Trophoblast cell (in vitro differentiated cells and primary cell): ENCODE results near the gene JAZF1.

ENCODE experiments used
- DNase-seq, 2 donors: peaks; one replicate each; pipeline ENCODE4 v3.0.0-alpha.2; 2016
- H2AFZ ChIP-seq: 2 replicates; pipeline ENCODE4 v1.6.1; 2013; ENCODE audit warnings: low read length, moderate library complexity, mild to moderate bottlenecking; ENCODE audit not compliant: insufficient read depth, poor library complexity
- H2AK5ac ChIP-seq: 2 replicates; pipeline ENCODE4 v1.6.1; 2013; ENCODE audit warnings: mild to moderate bottlenecking, low read length
- H2BK120ac ChIP-seq: 2 replicates; pipeline ENCODE4 v1.6.1; 2013; ENCODE audit warnings: low read length, mild to moderate bottlenecking, moderate library complexity; ENCODE audit not compliant: insufficient read depth, poor library complexity
- H2BK12ac ChIP-seq: 2 replicates; pipeline ENCODE4 v1.6.1; 2013; ENCODE audit warnings: mild to moderate bottlenecking, low read length, moderate library complexity
- H2BK5ac ChIP-seq: 2 replicates; pipeline ENCODE4 v1.6.1; 2013; ENCODE audit warnings: low read length, low read depth, moderate library complexity, mild to moderate bottlenecking; ENCODE audit not compliant: poor library complexity
- H3K14ac ChIP-seq: 2 replicates; pipeline ENCODE4 v1.6.1; 2013; ENCODE audit warnings: mild to moderate bottlenecking, low read length
- H3K18ac ChIP-seq: 2 replicates; pipeline ENCODE4 v1.6.1; 2013; ENCODE audit warnings: mild to moderate bottlenecking, low read length
- H3K23ac ChIP-seq: 2 replicates; pipeline ENCODE4 v1.6.1; 2013; ENCODE audit warnings: low read length
- H3K27ac ChIP-seq: 2 replicates; pipeline ENCODE4 v1.5.1; 2013; ENCODE audit warnings: low read depth, mild to moderate bottlenecking, inconsistent platforms, low read length, moderate library complexity
- H3K27me3 ChIP-seq: 2 replicates; pipeline ENCODE4 v1.6.1; 2013; ENCODE audit warnings: inconsistent platforms, mild to moderate bottlenecking, low read length, moderate library complexity; ENCODE audit not compliant: insufficient read depth
- H3K36me3 ChIP-seq, 2 experiments: 1 replicate in 1 of 2; 2 replicates in 1 of 2; pipeline ENCODE4 v1.6.1; 2013; ENCODE audit warnings: low read length in 2 of 2, mild to moderate bottlenecking in 2 of 2, moderate library complexity in 1 of 2; ENCODE audit not compliant: insufficient read depth in 2 of 2, control insufficient read depth in 1 of 2
- H3K4ac ChIP-seq: 2 replicates; pipeline ENCODE4 v1.6.1; 2013; ENCODE audit warnings: low read depth, mild to moderate bottlenecking, low read length, moderate library complexity
- H3K4me1 ChIP-seq, 2 experiments: 1 replicate in 1 of 2; 2 replicates in 1 of 2; pipeline ENCODE4 v1.6.1; 2013; ENCODE audit warnings: low read length in 2 of 2, mild to moderate bottlenecking in 2 of 2, moderate library complexity in 1 of 2; ENCODE audit not compliant: insufficient read depth in 2 of 2, control insufficient read depth in 1 of 2
- H3K4me2 ChIP-seq: 2 replicates; pipeline ENCODE4 v1.6.1; 2013; ENCODE audit warnings: inconsistent platforms, mild to moderate bottlenecking, low read length, moderate library complexity
- H3K4me3 ChIP-seq: 2 replicates; pipeline ENCODE4 v1.5.1; 2013; ENCODE audit warnings: mild to moderate bottlenecking, low read depth, low read length, inconsistent platforms
- H3K79me1 ChIP-seq: one replicate; pipeline ENCODE4 v1.6.1; 2013; ENCODE audit warnings: low read length
- H3K79me2 ChIP-seq: 2 replicates; pipeline ENCODE4 v1.6.1; 2013; ENCODE audit warnings: low read length, mild to moderate bottlenecking; ENCODE audit not compliant: control insufficient read depth, insufficient read depth, poor library complexity
- H3K9ac ChIP-seq: 2 replicates; pipeline ENCODE4 v1.6.1; 2013; ENCODE audit warnings: mild to moderate bottlenecking, low read length
- H3K9me3 ChIP-seq: 2 replicates; pipeline ENCODE4 v1.6.1; 2013; ENCODE audit warnings: low read depth, mild to moderate bottlenecking, control low read depth, inconsistent platforms, low read length; ENCODE audit not compliant: insufficient read depth
- H4K12ac ChIP-seq: 2 replicates; pipeline ENCODE4 v1.6.1; 2013; ENCODE audit warnings: low read depth, mild to moderate bottlenecking, low read length, moderate library complexity
- H4K8ac ChIP-seq: 2 replicates; pipeline ENCODE4 v1.6.1; 2013; ENCODE audit warnings: low read depth, mild to moderate bottlenecking, low read length, moderate library complexity
- H4K91ac ChIP-seq: one replicate; pipeline ENCODE4 v1.6.1; 2013; ENCODE audit warnings: low read depth, mild to moderate bottlenecking, low read length, moderate library complexity
- WGBS: extraction: QIAGEN DNeasy Blood & Tissue Kit; methylation state at CpG from one replicate; pipeline ENCODE4 v1.1.7; 2013; ENCODE audit warnings: missing lambda C conversion rate; ENCODE audit not compliant: insufficient read length, insufficient coverage; ENCODE audit errors: extremely low coverage; 5-methylcytosine and 5-hydroxymethylcytosine counted together

JAZF1 gene

DNA sequence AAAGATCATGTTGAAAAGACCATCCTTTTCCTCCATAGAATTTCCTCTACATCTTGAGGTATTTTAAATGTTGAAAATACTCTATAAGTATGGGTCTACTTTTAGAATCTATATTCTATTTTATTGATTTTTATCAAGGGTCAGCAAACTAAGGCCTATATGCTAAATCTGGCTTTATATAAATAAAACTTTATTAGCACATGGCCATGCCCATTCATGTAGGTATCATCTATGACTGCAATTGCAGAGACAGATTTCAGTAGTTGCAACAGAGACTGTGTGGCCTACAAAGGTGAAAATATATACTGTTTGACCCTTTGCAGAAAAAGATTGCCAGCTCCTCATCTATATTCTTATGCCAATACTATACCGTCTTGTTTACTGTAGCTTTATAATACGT lies 367.9 kb downstream of the JAZF1 start:
- DNase-seq: no peak
- H3K4me3 ChIP-seq: no peak overlapping the region
- H3K9me3 ChIP-seq: no peaks in the 10 kb centered on the region
- no CpG with 5 or more reads among the region's 2 CpGs for WGBS
- no peaks in the 10 kb centered on the region for H3K79me1 ChIP-seq
- H2AK5ac ChIP-seq: no peak overlapping the region
- H2BK12ac ChIP-seq: no peak overlapping the region
- no peak overlapping the region for H2AFZ ChIP-seq
- H3K14ac ChIP-seq: no peak overlapping the region
- H3K9ac ChIP-seq: no peak overlapping the region
- H3K4ac ChIP-seq: no peak overlapping the region
- H3K36me3 ChIP-seq: peaks cover 2 to 6% of the 10 kb centered on the region in 2 experiments
- H3K23ac ChIP-seq: no peak overlapping the region
- no peak overlapping the region for H2BK5ac ChIP-seq
- H3K4me1 ChIP-seq: no peaks in the 10 kb centered on the region
- no peak overlapping the region for H4K91ac ChIP-seq
- H4K12ac ChIP-seq: no peak overlapping the region
- H2BK120ac ChIP-seq: no peak overlapping the region
- no peak overlapping the region for H3K4me2 ChIP-seq
- H3K27me3 ChIP-seq: no peaks in the 10 kb centered on the region
- no peak overlapping the region for H3K18ac ChIP-seq
- no peaks in the 10 kb centered on the region for H3K79me2 ChIP-seq
- no peak overlapping the region for H3K27ac ChIP-seq
- no peak overlapping the region for H4K8ac ChIP-seq

- DNase-seq: peak in 1 of 2 donors; percentile 52
- H2AFZ ChIP-seq: no peak overlapping the region
- no peaks in the 10 kb centered on the region for H3K9me3 ChIP-seq
- H3K79me1 ChIP-seq: no peaks in the 10 kb centered on the region
- no peak overlapping the region for H3K23ac ChIP-seq
- H3K18ac ChIP-seq: no peak overlapping the region
- H2BK12ac ChIP-seq: no peak overlapping the region
- H2BK5ac ChIP-seq: no peak overlapping the region
- H3K9ac ChIP-seq: no peak overlapping the region
- H4K8ac ChIP-seq: no peak overlapping the region
- no peaks in the 10 kb centered on the region for H3K4me1 ChIP-seq
- H3K4me3 ChIP-seq: no peak overlapping the region
- H2BK120ac ChIP-seq: no peak overlapping the region
- no peak overlapping the region for H2AK5ac ChIP-seq
- no peak overlapping the region for H4K12ac ChIP-seq
- H3K14ac ChIP-seq: no peak overlapping the region
- no peak overlapping the region for H3K4me2 ChIP-seq
- no peak overlapping the region for H4K91ac ChIP-seq
- peaks cover 0 to 4% of the 10 kb centered on the region in 2 experiments for H3K36me3 ChIP-seq
- no peaks in the 10 kb centered on the region for H3K79me2 ChIP-seq
- H3K27me3 ChIP-seq: no peaks in the 10 kb centered on the region
- no peak overlapping the region for H3K27ac ChIP-seq
- no peak overlapping the region for H3K4ac ChIP-seq
- WGBS: no CpG with 5 or more reads among the region's 4 CpGs
Measured at GRCh38 chr7:27810186-27810585, 370.4 kb downstream of the JAZF1 start.

- Histone ChIP-seq H2BK120ac (no peak overlapping the region), H3K4me3 (no peak overlapping the region), H3K4me1 (no peaks in the 10 kb centered on the region), H3K36me3 (peaks cover 0 to 2% of the 10 kb centered on the region in 2 experiments), H3K18ac (no peak overlapping the region), H3K4ac (no peak overlapping the region), H3K23ac (no peak overlapping the region), H2BK12ac (no peak overlapping the region), H3K9me3 (no peaks in the 10 kb centered on the region), H4K91ac (no peak overlapping the region), H2BK5ac (no peak overlapping the region), H3K4me2 (no peak overlapping the region), H3K14ac (no peak overlapping the region), H4K8ac (no peak overlapping the region), H3K79me1 (no peaks in the 10 kb centered on the region), H3K27me3 (no peaks in the 10 kb centered on the region), H2AK5ac (no peak overlapping the region), H3K27ac (no peak overlapping the region), H4K12ac (no peak overlapping the region), H2AFZ (no peak overlapping the region), H3K9ac (no peak overlapping the region), H3K79me2 (no peaks in the 10 kb centered on the region)
- no CpG with 5 or more reads among the region's 2 CpGs for WGBS
- DNase-seq: no peak
Measured at GRCh38 chr7:27808626-27809025, 372.0 kb downstream of the JAZF1 start.

DNA sequence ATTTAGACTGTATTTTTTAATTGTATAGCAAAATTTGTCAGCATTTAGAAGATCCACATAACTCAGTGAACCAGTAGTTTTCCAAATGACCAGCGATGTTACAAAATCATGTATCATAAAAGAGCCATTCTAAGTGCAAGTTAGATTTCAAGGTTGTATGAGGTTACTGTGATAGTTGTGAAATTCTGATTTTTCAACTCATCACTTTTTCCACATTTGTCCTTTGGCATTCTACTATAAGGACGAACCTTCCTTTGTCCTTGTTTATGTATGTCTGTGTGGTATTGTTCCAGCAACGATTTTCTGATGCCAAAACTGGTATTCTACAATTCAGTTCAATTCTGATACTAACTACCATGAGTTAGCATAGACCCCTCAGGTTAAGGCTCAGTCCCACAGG lies 376.5 kb downstream of the JAZF1 start:
- Histone ChIP-seq H3K4me1 (no peaks in the 10 kb centered on the region), H4K12ac (no peak overlapping the region), H3K4me3 (no peak overlapping the region), H4K91ac (no peak overlapping the region), H3K14ac (no peak overlapping the region), H2BK12ac (no peak overlapping the region), H2BK120ac (no peak overlapping the region), H3K79me2 (no peaks in the 10 kb centered on the region), H3K4me2 (no peak overlapping the region), H3K9me3 (no peaks in the 10 kb centered on the region), H2AFZ (no peak overlapping the region), H3K27ac (no peak overlapping the region), H4K8ac (no peak overlapping the region), H3K36me3 (peaks cover 0 to 2% of the 10 kb centered on the region in 2 experiments), H3K79me1 (no peaks in the 10 kb centered on the region), H3K27me3 (no peaks in the 10 kb centered on the region), H3K18ac (no peak overlapping the region), H2AK5ac (no peak overlapping the region), H3K9ac (no peak overlapping the region), H3K4ac (no peak overlapping the region), H2BK5ac (no peak overlapping the region), H3K23ac (no peak overlapping the region)
- WGBS: no CpG with 5 or more reads among the region's 3 CpGs
- DNase-seq: no peak
